GM20000 (cell line): ENCODE results near the gene SEMA6B.
"Not testable (repeated sequence)": the region's sequence is repeated elsewhere in the genome, so short reads cannot be mapped to it uniquely, and the experiment has no call there.

ENCODE experiments used
- DNase-seq: peaks from one replicate; pipeline ENCODE4 v3.0.0; 2012; ENCODE audit warnings: low spot score
- TF ChIP-seq, protein P1 (sequence below): IDR thresholded peaks from 2 replicates; pipeline ENCODE4 v1.5.1; 2012; ENCODE audit warnings: mild to moderate bottlenecking, control low read depth; ENCODE audit errors: extremely low read depth, missing control alignments

SEMA6B gene

DNA sequence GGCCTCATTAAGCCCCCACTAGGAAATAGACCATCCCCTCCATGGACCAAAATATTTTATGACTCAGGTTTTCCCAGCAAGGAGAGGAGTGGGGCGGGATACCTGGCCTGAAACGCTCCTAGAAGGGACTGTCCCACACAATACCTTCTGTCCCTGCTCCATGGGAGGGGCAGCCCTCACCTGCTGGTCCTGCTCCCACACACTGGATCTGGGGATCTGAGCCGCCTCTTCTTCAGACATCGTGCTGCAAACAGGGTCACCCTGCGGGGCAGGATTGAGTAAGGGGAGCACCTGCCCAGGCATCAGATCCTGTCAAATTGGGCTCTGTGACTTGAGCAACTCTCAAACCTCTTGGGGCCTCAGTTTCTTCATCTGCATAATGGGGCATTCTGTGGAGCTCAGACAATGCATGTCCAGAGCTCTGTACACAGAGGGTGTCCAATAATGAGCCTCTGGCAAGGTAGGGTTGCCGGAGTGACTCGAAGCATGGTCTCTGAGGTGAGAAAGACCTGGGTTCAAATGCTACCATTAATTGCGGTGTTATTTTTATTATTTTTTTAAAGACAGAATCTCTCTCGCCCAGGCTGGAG lies 25.6 kb downstream of the SEMA6B start:
- no peak for DNase-seq
- TF ChIP-seq, protein P1, sequence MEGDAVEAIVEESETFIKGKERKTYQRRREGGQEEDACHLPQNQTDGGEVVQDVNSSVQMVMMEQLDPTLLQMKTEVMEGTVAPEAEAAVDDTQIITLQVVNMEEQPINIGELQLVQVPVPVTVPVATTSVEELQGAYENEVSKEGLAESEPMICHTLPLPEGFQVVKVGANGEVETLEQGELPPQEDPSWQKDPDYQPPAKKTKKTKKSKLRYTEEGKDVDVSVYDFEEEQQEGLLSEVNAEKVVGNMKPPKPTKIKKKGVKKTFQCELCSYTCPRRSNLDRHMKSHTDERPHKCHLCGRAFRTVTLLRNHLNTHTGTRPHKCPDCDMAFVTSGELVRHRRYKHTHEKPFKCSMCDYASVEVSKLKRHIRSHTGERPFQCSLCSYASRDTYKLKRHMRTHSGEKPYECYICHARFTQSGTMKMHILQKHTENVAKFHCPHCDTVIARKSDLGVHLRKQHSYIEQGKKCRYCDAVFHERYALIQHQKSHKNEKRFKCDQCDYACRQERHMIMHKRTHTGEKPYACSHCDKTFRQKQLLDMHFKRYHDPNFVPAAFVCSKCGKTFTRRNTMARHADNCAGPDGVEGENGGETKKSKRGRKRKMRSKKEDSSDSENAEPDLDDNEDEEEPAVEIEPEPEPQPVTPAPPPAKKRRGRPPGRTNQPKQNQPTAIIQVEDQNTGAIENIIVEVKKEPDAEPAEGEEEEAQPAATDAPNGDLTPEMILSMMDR = no peak

- TF ChIP-seq, protein P1 = no peak
- DNase-seq = no peak
Measured at GRCh38 chr19:4533334-4533733, 26.1 kb downstream of the SEMA6B start.

DNA sequence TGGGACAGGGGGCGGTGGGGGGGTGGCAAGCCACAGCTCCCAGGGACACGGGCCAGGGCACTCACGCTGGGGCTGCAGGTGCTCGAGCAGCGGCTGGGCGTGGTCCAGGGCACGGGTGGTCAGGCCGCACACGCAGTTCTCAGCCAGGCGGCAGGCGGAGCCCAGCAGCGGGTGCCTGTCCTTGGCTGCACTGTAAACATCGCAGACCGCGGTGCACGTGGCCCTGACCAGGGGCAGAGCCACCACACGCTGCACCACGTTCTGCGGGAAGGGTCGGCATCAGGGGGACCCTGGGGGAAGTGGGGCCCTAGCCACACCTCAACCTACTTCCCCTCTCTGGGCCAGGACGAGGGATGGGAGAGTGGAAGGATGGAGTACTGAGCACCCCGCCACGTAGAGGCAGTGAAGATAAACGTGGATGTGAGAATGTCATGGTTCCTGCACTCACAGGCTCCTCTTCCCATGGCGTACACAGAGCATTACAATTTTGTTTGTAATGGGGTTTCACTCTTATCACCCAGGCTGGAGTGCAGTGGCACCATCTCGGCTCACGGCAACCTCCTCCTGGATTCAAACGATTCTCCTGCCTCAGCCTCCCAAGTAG lies 27.8 kb downstream of the SEMA6B start:
- no peak for DNase-seq
- TF ChIP-seq, protein P1 = no peak

DNA sequence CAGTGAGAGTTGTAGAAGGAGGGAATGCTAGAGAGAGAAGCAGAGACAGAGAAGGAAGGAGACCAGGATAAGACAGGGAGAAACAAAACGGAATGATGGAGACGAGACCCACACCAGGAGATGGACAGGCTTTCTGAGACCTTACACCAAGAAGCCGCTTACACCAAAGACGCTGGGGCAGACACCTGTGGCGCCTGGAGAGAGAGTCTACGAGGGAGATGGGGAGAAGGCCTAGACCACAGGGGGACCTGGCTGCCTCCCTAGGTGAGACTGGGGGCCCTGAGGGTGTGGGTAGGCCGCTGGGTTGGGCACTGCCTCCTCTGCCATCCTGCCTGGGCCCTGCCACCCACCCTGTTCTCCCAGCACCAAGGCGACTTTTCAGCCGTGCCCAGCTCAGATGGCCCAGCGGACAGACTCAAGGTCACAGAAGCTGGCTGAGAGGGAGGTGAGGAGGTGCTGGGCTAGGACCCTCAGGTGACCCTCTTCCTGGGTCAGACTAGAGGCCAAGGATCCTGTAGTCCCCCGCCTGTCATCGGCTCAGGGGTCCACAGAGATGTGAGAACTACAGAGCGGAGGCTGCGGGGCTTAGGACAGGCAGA lies 29.5 kb downstream of the SEMA6B start:
- no peak for DNase-seq
- TF ChIP-seq, protein P1 = no peak

DNA sequence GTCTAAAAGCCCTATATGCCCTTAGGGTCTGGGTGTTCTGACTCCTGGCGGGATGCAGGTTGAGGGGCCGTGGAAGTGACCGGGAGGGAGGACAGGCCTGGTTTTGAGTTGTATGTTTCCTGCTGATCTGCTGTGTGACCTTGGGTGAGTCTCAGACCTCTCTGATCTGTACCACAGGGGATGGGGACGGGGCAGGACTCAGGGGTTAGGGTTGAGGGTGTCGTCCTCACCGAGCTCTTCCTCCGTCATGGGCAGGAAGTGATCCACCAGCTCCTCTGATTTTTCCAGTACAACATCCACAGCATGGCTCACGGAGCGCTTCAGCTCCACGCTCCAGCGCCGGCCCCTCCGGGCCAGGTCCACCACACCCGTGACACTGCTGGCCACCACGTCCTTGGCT lies 30.6 kb downstream of the SEMA6B start:
- DNase-seq = no peak
- TF ChIP-seq, protein P1 = no peak

DNA sequence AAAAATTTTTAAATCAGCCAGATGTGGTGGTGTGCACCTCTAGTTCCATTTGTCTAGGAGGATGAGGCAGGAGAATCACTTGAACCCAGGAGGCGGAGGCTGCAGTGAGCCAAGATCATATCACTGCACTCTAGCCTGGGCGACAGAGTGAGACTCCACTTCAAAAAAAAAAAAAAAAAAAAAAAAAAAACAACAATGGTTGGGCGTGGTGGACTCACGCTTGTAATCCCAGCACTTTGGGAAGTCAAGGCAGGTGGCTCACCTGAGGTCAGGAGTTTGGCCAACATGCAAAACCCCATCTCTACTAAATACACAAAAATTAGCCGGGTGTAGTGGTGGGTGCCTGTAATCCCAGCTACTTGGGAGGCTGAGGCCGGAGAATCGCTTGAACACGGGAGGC lies 32.1 kb downstream of the SEMA6B start:
- not testable (repeated sequence) for DNase-seq

DNA sequence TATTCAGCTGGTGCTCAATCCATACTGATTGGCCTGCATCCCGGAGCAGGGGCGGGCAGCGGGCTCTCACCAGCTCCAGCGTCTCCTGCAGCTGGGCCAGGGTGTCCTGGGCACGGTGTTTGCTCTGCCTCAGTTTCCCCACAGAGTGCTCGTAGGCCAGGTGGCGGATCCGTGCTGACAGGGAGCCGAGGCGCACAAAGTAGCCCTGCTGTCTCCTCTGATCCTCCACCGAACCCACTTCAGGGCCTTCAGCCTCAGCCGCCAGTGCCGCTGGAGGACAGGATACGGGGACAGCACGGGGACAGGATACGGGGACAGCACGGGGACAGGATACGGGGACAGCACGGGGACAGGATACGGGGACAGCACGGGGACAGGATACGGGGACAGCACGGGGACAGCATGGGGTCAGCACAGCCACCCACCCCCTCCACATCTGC lies 33.9 kb downstream of the SEMA6B start:
- TF ChIP-seq, protein P1 = no peak
- DNase-seq = no peak
